SK-N-SH treated with all-trans-retinoic acid at 6 μM for 48 hours (cell line): ENCODE results near the gene NKD1.

Experiments used
- GLIS3 ChIP-seq: fragments of 250-450 bp; sonication (Bioruptor Pico); IDR thresholded peaks from 2 replicates; pipeline ENCODE4 v1.5.0; 2020; ENCODE audit warnings: mild to moderate bottlenecking, moderate library complexity
- ISL1 ChIP-seq: fragments of 250-450 bp; sonication (Bioruptor Pico); IDR thresholded peaks from 2 replicates; pipeline ENCODE4 v2.1.2; 2022; ENCODE audit warnings: mild to moderate bottlenecking, moderate library complexity
- OSR1 ChIP-seq: fragments of 250-450 bp; sonication (Bioruptor Pico); IDR thresholded peaks from 2 replicates; pipeline ENCODE4 v1.8.0; 2022; ENCODE audit warnings: moderate library complexity, mild to moderate bottlenecking, inconsistent platforms
- RARB ChIP-seq: fragments of 250-450 bp; sonication (Bioruptor Pico); IDR thresholded peaks from 2 replicates; pipeline ENCODE4 v1.8.0; 2021; ENCODE audit warnings: mild to moderate bottlenecking, moderate library complexity
- SNAI2 ChIP-seq: fragments of 250-450 bp; sonication (Bioruptor Pico); IDR thresholded peaks from 2 replicates; pipeline ENCODE4 v1.5.0; 2020; ENCODE audit warnings: mild to moderate bottlenecking, moderate library complexity
- TCF4 ChIP-seq: fragments of 250-450 bp; sonication (Bioruptor Pico); IDR thresholded peaks from 2 replicates; pipeline ENCODE4 v1.8.0; 2021; ENCODE audit warnings: mild to moderate bottlenecking, moderate library complexity, borderline replicate concordance

- TF ChIP-seq SNAI2 (CRISPR knock-in tag), result no peak
- no peak for TF ChIP-seq ISL1
- no peak for TF ChIP-seq OSR1 (CRISPR knock-in tag)
- no peak for TF ChIP-seq TCF4 (CRISPR knock-in tag)
- no peak for TF ChIP-seq RARB (CRISPR knock-in tag)
- TF ChIP-seq GLIS3 (CRISPR knock-in tag), result no peak
These were observed 2.9 kb downstream of the NKD1 start for GRCh38 chr16:50550866-50551641.
